Measurements from ENCODE around the gene INPP5A. TPM values are rescaled to one million over a fixed set of nuclear protein-coding genes. Genes with fewer than 3 reads are reported as not detected.

Gene INPP5A
- total RNA-seq, 3 donors from 2014 or later = 26.6 to 50.6 (median 38.7) TPM

GRCh38 chr10:132542086-132542775 lies 4.6 kb downstream of the INPP5A start:
- Histone ChIP-seq H3K4me1 (peaks cover 6 to 22% of the 10 kb centered on the region in 2 donors), H3K27me3 (peaks cover 0 to 2% of the 10 kb centered on the region in 2 donors), H3K9me3 (no peaks in the 10 kb centered on the region), H3K36me3 (no peaks in the 10 kb centered on the region), H3K4me3 (no peak overlapping the region), H3K27ac (no peak overlapping the region)
- no peak for DNase-seq (ENCODE audit: low spot score in 2 of 2)
- TF ChIP-seq POLR2A (IDR thresholded peaks at IDR 0.05) (no peak), POLR2AphosphoS5 (IDR thresholded peaks at IDR 0.05) (no peak), CTCF (IDR thresholded peaks at IDR 0.05) (no peak)
- intact Hi-C loops (cut with DNase I; ENCODE audit: low total_unique reads) = no loop called here

GRCh38 chr10:132542819-132543218 lies 5.2 kb downstream of the INPP5A start:
- no peak overlapping the region for H3K27ac ChIP-seq
- TF ChIP-seq POLR2AphosphoS5 (IDR thresholded peaks at IDR 0.05) (no peak), CTCF (IDR thresholded peaks at IDR 0.05) (no peak), POLR2A (IDR thresholded peaks at IDR 0.05) (no peak)
- intact Hi-C loops (cut with DNase I; ENCODE audit: low total_unique reads) = no loop called here
- peaks cover 0 to 2% of the 10 kb centered on the region in 2 donors for H3K27me3 ChIP-seq
- no peaks in the 10 kb centered on the region for H3K9me3 ChIP-seq
- H3K4me3 ChIP-seq = no peak overlapping the region
- H3K36me3 ChIP-seq = no peaks in the 10 kb centered on the region
- DNase-seq (ENCODE audit: low spot score in 2 of 2) = no peak
- peaks cover 6 to 22% of the 10 kb centered on the region in 2 donors for H3K4me1 ChIP-seq

GRCh38 chr10:132543916-132544743 lies 6.5 kb downstream of the INPP5A start:
- Histone ChIP-seq H3K27me3 (peaks cover 0 to 2% of the 10 kb centered on the region in 2 donors), H3K27ac (no peak overlapping the region), H3K4me3 (no peak overlapping the region), H3K9me3 (no peaks in the 10 kb centered on the region), H3K36me3 (no peaks in the 10 kb centered on the region), H3K4me1 (peaks cover 6 to 18% of the 10 kb centered on the region in 2 donors)
- no peak for DNase-seq (ENCODE audit: low spot score in 2 of 2)
- TF ChIP-seq CTCF (IDR thresholded peaks at IDR 0.05) (no peak), POLR2AphosphoS5 (IDR thresholded peaks at IDR 0.05) (no peak), POLR2A (IDR thresholded peaks at IDR 0.05) (no peak)
- intact Hi-C loops (cut with DNase I; ENCODE audit: low total_unique reads) = no loop called here

GRCh38 chr10:132544744-132545658 lies 7.4 kb downstream of the INPP5A start:
- H3K27me3 ChIP-seq = peaks cover 0 to 2% of the 10 kb centered on the region in 2 donors
- H3K4me3 ChIP-seq = no peak overlapping the region
- intact Hi-C loops (cut with DNase I; ENCODE audit: low total_unique reads) = no loop called here
- no peaks in the 10 kb centered on the region for H3K36me3 ChIP-seq
- peaks cover 6 to 10% of the 10 kb centered on the region in 2 donors for H3K4me1 ChIP-seq
- no peak for TF ChIP-seq CTCF (IDR thresholded peaks at IDR 0.05)
- TF ChIP-seq POLR2A (IDR thresholded peaks at IDR 0.05) = no peak
- no peak for TF ChIP-seq POLR2AphosphoS5 (IDR thresholded peaks at IDR 0.05)
- no peaks in the 10 kb centered on the region for H3K9me3 ChIP-seq
- no peak for DNase-seq (ENCODE audit: low spot score in 2 of 2)
- no peak overlapping the region for H3K27ac ChIP-seq
